Brain microvascular endothelial cell (primary cell): Measurements from ENCODE around the gene PHF12.

ENCODE experiments used
- DNase-seq: peaks from one replicate; pipeline ENCODE4 v3.0.0-alpha.2; 2020
- H3K27ac ChIP-seq: fragments of 250-450 bp; sonication (Bioruptor Pico); 2 replicates; pipeline ENCODE4 v1.5.1; 2020; ENCODE audit warnings: mild to moderate bottlenecking, moderate library complexity
- H3K27me3 ChIP-seq: fragments of 250-450 bp; sonication (Bioruptor Pico); replicated peaks from 2 replicates; pipeline ENCODE4 v1.5.1; 2020; ENCODE audit warnings: mild to moderate bottlenecking
- H3K36me3 ChIP-seq: fragments of 250-450 bp; sonication (Bioruptor Pico); replicated peaks from 2 replicates; pipeline ENCODE4 v1.5.1; 2020; ENCODE audit warnings: mild to moderate bottlenecking
- H3K4me3 ChIP-seq: 2 replicates; pipeline ENCODE4 v1.5.1; 2011; ENCODE audit warnings: low read depth, mild to moderate bottlenecking, control low read depth, low read length, moderate library complexity
- CTCF ChIP-seq: IDR thresholded peaks from 2 replicates; pipeline ENCODE4 v1.5.1; 2011; ENCODE audit warnings: low read depth, mild to moderate bottlenecking, moderate library complexity, low read length, control low read depth, inconsistent platforms; ENCODE audit errors: missing control alignments
- in situ Hi-C: cut with HindIII; loops from 2 replicates; pipeline ENCODE4 v1.10.0; 2017; ENCODE audit warnings: low sequenced_read_pairs, low pct_ligation_motif_present

Gene PHF12

GRCh38 chr17:28967221-28968135 is 16.2 kb upstream of the PHF12 start:
- Histone ChIP-seq H3K27me3 (peaks cover 2% of the 10 kb centered on the region), H3K4me3 (no peak overlapping the region), H3K36me3 (no peaks in the 10 kb centered on the region), H3K27ac (no peak overlapping the region)
- DNase-seq = no peak
- in situ Hi-C loops = no loop called here
- no peak for TF ChIP-seq CTCF

GRCh38 chr17:28963841-28964240 is 12.5 kb upstream of the PHF12 start:
- H3K27me3 ChIP-seq = peaks cover 2% of the 10 kb centered on the region
- TF ChIP-seq CTCF = no peak
- H3K4me3 ChIP-seq = no peak overlapping the region
- DNase-seq = no peak
- no peak overlapping the region for H3K27ac ChIP-seq
- H3K36me3 ChIP-seq = no peaks in the 10 kb centered on the region
- in situ Hi-C loops = no loop called here

- TF ChIP-seq CTCF = no peak
- no peak for DNase-seq
- in situ Hi-C loops = no loop called here
- peaks cover 2% of the 10 kb centered on the region for H3K27me3 ChIP-seq
- H3K27ac ChIP-seq = no peak overlapping the region
- H3K4me3 ChIP-seq = no peak overlapping the region
- no peaks in the 10 kb centered on the region for H3K36me3 ChIP-seq
Observed at GRCh38 chr17:28963055-28963611, 11.8 kb upstream of the PHF12 start.

- TF ChIP-seq CTCF = no peak
- in situ Hi-C loops = no loop called here
- H3K4me3 ChIP-seq = no peak overlapping the region
Observed at GRCh38 chr17:28961391-28961790, 10.1 kb upstream of the PHF12 start.

GRCh38 chr17:28960256-28961061 is 9.1 kb upstream of the PHF12 start:
- TF ChIP-seq CTCF = no peak
- Histone ChIP-seq H3K36me3 (no peaks in the 10 kb centered on the region), H3K27me3 (peaks cover 2% of the 10 kb centered on the region), H3K27ac (no peak overlapping the region), H3K4me3 (no peak overlapping the region)
- in situ Hi-C loops = no loop called here
- DNase-seq = no peak

More at GRCh38 chr17:28961391-28961790, 10.1 kb upstream of the PHF12 start:
- Histone ChIP-seq H3K27ac (no peak overlapping the region), H3K27me3 (peaks cover 2% of the 10 kb centered on the region), H3K36me3 (no peaks in the 10 kb centered on the region)
- DNase-seq = no peak
